ENCODE measurements around the gene CALU.

The CALU gene

GRCh38 chr7:128725531-128725930, 13.6 kb upstream of the CALU start:
- no peak for DNase-seq

GRCh38 chr7:128726059-128726736, 13.0 kb upstream of the CALU start:
- no peak for DNase-seq

GRCh38 chr7:128726737-128727072, 12.5 kb upstream of the CALU start:
- no peak for DNase-seq

GRCh38 chr7:128727239-128727638, 11.9 kb upstream of the CALU start:
- no peak for DNase-seq

- peak; percentile 89 for DNase-seq
Measured at GRCh38 chr7:128728598-128728997, 10.6 kb upstream of the CALU start.

- no peak for DNase-seq
Measured at GRCh38 chr7:128729494-128729893, 9.7 kb upstream of the CALU start.

GRCh38 chr7:128731184-128731583, 8.0 kb upstream of the CALU start:
- DNase-seq, result no peak

GRCh38 chr7:128732521-128733277, 6.5 kb upstream of the CALU start:
- DNase-seq, result no peak

- DNase-seq, result no peak
Measured at GRCh38 chr7:128733278-128733645, 5.9 kb upstream of the CALU start.

- DNase-seq, result no peak
Measured at GRCh38 chr7:128734890-128735289, 4.3 kb upstream of the CALU start.

- DNase-seq, result no peak
Measured at GRCh38 chr7:128735436-128735835, 3.7 kb upstream of the CALU start.

- DNase-seq, result no peak
Measured at GRCh38 chr7:128737441-128737840, 1.7 kb upstream of the CALU start.

- DNase-seq, result peak; percentile 88
Measured at GRCh38 chr7:128737867-128738385, 1.2 kb upstream of the CALU start.

- no peak for DNase-seq
Measured at GRCh38 chr7:128738570-128739047, 550 bp upstream of the CALU start.

- DNase-seq, result no peak
Measured at GRCh38 chr7:128739990-128740682, 977 bp downstream of the CALU start.

GRCh38 chr7:128740996-128741395, 1.8 kb downstream of the CALU start:
- DNase-seq, result peak; percentile 39

- DNase-seq, result no peak
Measured at GRCh38 chr7:128741491-128741890, 2.3 kb downstream of the CALU start.

- peak; percentile 83 for DNase-seq
Measured at GRCh38 chr7:128742206-128742605, 3.0 kb downstream of the CALU start.

- peak; percentile 28 for DNase-seq
Measured at GRCh38 chr7:128743112-128743772, 4.1 kb downstream of the CALU start.

GRCh38 chr7:128744366-128744905, 5.3 kb downstream of the CALU start:
- DNase-seq, result no peak

GRCh38 chr7:128745706-128746105, 6.5 kb downstream of the CALU start:
- no peak for DNase-seq

- DNase-seq, result no peak
Measured at GRCh38 chr7:128747327-128748079, 8.3 kb downstream of the CALU start.

Measured in fibroblast of skin of back (primary cell).